Activated CD8-positive, alpha-beta memory T cell treated with anti-CD3 and anti-CD28 coated beads for 4 hours (primary cell): ENCODE data around the gene SPARC.

Source experiments
- DNase-seq, 2 donors: peaks; one replicate each; pipeline ENCODE4 v3.0.0-alpha.2; 2020; ENCODE audit warnings: low read depth in 2 of 2

The SPARC gene

DNA sequence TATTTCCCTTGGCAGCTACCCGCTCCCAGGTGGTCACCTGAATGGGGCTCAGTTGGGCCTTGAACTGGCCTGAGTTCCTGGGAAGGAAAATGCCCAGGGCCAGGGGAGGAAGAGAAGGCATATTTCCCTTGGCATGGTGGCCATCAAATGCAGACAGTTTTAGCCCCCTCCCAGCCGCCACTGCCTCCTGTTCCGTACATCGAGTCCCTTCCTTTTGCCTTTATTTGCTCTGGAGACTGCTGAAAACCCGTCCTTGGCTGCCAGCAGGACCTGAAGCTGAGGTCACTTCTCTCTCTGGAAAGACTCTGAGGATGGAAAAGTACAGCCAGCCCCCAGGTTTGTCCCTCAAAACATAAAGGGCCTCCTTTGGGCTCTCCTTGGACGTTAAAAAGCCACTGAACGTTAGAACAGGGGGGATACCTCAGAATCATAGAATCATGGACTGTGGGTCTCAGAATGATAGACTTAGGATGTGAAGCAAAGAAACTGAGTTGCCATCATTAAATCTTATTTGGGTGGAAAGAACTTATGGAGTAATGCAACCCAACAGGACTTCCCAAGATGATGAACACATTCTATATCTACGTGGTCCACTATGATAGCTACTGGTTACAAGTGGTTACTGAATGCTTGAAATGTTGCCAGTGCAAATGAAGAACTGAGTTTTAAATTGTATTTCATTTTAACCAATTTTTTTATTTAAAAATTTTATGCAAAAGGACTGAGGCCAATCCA is 7.1 kb downstream of the SPARC start:
- no peak for DNase-seq

DNA sequence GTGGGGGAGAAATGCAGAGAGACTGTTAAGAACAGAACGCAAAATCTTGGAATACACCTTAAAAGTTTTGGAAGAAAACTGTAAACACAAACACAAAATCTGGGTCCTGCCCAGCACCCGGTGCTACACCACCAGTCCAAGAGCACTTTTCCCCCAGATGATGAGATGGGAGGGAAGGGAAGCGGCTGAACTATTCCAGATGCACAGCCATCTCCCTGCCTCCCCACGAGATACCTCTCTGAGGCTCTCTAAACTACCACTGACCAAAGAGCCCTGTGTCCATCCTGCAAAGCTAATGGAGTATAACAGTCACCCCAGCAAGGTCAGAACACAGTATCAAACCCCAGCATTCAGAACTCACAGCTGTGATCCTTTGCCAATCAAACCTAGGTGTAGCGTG is 8.0 kb downstream of the SPARC start:
- DNase-seq, result no peak

DNA sequence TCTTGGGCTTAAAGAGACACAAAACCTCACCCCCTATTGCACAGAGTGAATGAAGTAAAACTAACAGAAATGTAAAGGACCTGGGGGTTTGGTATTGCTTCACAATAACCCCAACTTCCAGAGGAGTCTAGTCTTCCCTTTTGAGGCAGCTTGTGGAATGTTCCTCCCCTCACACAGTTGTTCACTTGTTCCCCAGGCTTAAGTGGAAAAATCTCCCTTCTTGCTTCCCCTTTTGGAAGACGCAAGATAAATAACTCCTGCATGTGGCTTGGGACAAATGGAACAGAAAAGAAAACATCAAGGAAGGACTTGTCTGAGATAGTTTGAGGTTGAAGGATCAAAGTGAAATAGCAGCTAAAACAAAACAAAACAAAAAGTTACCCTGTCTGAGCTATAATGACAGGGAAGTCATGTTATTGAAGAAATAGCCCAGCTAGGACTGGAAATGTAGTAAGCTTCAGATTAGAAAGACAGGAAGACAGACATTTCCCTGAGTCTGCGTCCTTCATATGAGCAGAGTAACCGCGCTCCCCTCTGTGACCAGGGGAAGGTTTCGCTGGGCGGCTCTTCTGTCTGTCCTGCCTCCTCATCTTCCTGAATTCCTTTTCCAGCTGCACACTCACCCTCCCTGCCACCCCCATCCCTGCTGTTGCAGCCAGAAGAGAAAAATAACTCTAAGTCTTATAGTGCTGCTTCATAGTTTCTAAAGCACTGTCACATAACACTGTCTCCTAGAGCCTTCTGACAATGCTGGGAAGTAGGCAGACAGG is 8.8 kb downstream of the SPARC start:
- DNase-seq, result no peak

- no peak for DNase-seq
Measured at GRCh38 chr5:151676719-151677118, 10.0 kb downstream of the SPARC start.

DNA sequence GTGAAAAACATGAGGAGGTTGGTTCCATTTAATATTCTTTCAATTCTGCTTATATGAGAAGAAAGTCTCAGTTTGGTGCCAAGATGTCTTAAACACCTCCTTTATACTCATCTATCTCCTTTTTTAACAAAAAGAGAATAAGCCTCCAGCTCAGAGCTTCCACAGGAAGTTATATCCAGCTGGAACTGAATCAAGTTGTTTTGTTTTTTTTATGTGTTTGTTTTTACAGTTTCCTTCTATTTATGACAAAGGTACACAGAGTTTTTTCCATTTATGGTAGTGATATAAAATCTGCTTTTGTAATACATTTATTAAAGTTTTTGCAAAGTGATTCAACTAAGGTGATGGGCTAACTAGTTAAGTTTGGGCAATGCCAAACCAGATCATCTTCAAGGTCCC is 10.4 kb downstream of the SPARC start:
- DNase-seq, result no peak

- DNase-seq, result no peak
Measured at GRCh38 chr5:151675611-151676313, 11.0 kb downstream of the SPARC start.

GRCh38 chr5:151674626-151675610 is 11.8 kb downstream of the SPARC start:
- no peak for DNase-seq

DNA sequence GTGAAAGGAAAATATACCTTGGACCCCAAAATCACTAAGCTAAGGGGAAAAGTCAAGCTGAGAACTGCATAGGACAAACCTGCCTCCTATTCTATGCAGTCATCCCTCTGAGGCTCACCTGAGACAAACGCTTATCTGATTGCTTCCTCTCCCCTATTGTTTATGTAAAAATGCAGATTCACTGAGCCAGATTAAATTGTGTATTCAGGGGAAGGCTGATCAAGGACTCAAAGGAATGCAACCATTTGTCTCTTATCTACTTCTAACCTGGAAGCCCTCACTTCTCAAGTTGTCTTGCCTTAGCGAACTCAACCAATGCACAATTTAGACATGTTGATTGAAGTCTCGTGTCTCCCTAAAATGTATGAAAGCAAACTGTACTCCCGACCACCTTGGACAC is 13.3 kb downstream of the SPARC start:
- no peak for DNase-seq

DNA sequence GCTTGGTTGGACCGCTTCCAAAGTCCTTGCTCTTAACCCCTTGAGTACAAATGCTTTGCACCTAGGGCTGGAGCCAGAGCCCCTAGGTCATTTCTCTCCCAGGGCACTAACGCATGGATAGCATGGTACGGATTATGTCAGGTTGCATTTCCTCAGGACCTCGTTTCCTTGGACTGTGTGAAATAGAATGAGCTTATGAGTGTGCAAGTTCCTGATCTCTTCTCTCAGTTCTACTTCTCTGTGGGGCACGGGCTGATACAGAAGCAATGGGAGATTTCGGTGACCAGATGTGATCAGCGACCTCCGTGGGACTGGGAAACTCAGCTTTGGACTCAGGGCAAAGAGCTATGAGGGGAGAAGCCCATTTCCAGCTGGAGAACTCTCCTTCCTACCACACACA is 14.2 kb downstream of the SPARC start:
- DNase-seq, result no peak

GRCh38 chr5:151671950-151672349 is 14.8 kb downstream of the SPARC start:
- DNase-seq, result no peak

DNA sequence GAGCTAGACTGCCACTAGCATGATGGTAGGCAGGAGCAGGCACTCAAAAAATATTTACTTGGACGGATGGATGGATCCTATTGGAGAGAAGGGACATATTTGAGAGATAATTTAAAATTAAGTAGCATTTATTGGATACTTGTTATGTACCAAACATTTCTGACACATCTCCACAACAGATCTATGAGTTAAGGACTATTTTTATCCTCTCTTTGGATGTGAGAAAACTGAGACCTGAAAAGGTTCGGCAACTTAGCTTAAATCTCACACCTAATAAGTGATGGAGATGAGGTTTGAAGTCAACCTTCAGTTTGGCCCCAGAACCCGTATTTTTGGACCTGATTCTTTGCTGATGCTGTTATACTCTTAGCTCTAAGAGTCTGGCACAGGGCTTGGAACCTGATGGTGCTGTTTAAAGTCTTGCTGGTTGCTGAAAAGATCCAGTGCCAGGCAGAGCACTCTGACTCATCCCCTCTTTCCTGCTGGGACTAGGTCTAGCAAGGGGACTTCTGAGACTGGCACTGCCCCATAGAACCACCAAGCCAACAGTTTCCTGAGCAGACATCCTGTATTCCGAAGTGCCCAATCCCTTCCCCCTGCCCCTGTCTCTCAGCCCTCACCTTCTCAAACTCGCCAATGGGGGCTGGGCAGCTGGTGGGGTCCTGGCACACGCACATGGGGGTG is 15.6 kb downstream of the SPARC start:
- DNase-seq, result no peak

GRCh38 chr5:151670083-151670686 is 16.5 kb downstream of the SPARC start:
- no peak for DNase-seq

DNA sequence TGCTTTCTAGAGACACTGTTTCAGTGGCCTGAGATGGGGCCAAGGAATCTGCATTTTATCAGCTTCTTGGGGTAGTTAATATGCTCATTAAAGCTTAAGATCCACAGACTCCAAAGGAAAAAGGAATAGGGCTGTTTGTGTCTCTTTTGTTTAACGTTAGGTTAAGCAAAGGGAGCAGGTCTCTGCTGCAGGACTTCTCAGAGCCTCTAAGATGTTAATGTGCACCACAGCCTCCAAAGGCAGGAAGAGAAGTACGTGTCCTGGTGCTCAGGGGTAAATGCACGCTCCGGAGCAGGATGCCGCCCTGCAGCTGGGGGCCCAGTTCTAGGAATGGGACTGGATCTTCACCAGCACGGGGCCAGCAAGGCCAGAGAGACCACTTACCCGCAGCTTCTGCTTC is 19.6 kb downstream of the SPARC start:
- no peak for DNase-seq

GRCh38 chr5:151665613-151666012 is 21.1 kb downstream of the SPARC start:
- no peak for DNase-seq

GRCh38 chr5:151664694-151665585 is 21.8 kb downstream of the SPARC start:
- DNase-seq, result no peak

DNA sequence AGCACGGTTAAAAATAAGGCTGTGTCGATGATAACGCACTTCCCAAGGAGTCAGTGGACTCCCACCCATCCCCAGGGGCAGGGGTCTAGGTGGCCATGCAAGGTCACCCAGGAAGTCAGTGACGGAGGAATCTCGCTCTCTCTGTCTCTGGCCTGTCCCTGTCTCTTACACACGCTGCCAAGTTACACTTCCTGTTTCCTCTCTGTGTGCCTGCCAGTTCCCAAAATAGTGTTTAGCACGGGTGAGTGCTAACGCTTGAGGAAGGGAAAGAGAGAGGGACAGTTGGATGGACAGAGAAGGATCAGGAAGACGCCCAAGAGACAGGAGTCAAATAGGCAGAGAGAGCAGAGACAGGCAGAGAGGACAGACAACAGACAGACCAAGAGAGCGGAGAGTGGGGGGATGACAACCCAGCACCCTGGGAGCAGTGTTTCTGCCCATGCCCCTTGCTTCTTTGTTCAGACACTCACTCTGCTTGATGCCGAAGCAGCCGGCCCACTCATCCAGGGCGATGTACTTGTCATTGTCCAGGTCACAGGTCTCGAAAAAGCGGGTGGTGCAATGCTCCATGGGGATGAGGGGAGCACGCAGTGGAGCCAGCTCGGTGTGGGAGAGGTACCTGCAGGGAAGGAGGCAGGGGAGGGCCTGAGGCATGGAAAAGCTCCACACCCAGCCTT is 23.0 kb downstream of the SPARC start:
- no peak for DNase-seq

DNA sequence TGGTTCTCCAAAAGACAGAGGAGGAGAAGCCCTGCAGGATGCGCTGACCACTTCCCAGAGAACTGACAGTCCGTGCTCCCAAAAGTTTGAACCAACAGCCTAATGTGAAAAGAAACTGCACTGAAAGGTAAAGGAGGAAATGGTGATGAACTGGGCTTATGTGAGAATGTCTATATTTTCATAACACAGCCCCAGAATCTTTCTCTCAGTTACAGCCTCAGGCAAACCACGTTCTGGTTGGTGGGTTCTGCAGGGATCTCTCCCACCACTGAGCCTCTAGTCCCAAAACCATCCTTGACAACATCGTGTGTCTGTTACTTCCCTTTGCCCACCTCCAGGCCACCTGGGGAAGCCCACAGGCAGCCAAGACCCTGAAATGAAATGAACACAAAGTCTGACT is 23.9 kb downstream of the SPARC start:
- no peak for DNase-seq

- no peak for DNase-seq
Measured at GRCh38 chr5:151661968-151662732, 24.6 kb downstream of the SPARC start.
